WI38 (cell line): ENCODE results near the gene SLC6A9.

Source experiments
- H3K4me3 ChIP-seq: 2 replicates; pipeline ENCODE4 v1.5.1; 2011; ENCODE audit warnings: low read depth, mild to moderate bottlenecking, control low read depth, low read length
- CTCF ChIP-seq: IDR thresholded peaks from 2 replicates; pipeline ENCODE4 v1.5.1; 2012; ENCODE audit warnings: low read depth, mild to moderate bottlenecking, control low read depth, low read length

The SLC6A9 gene

DNA sequence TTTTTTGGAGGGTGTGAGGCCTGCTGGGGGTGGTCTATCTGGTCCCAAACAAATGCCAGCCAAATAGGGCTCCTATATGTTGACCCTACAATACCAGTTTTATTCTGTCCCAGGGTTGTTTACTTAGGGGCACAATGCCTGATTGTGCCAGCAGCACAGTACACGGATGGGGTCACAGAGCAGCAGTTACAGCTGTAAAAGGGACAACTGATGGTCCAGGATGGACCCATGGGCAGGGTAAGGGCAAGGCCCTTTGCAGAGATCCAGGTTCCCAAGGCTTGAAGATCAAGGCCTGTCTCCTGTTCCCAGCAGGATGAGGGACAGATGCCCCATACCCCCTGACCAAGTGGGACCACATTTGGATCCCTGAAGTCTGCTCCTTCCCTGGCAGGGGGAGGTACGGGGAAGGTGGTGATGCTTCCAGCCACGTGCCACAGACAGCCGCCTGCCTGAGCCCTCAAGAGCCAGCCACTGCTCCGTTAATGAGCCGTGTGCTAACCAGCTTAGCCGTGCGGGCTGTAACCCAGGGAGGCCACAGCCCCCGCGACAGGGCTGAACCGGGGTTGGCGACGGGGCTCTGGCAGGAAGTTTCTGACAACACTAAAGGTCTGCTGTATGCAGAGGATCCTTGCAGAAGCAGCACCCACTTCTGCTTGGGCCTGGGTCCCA is 18.2 kb downstream of the SLC6A9 start:
- no peak overlapping the region for H3K4me3 ChIP-seq
- TF ChIP-seq CTCF = no peak

- TF ChIP-seq CTCF = no peak
- H3K4me3 ChIP-seq = no peak overlapping the region
These were observed 18.9 kb downstream of the SLC6A9 start for GRCh38 chr1:44012404-44012803.

GRCh38 chr1:44010935-44011471 is 20.3 kb downstream of the SLC6A9 start:
- TF ChIP-seq CTCF = no peak
- H3K4me3 ChIP-seq = no peak overlapping the region

DNA sequence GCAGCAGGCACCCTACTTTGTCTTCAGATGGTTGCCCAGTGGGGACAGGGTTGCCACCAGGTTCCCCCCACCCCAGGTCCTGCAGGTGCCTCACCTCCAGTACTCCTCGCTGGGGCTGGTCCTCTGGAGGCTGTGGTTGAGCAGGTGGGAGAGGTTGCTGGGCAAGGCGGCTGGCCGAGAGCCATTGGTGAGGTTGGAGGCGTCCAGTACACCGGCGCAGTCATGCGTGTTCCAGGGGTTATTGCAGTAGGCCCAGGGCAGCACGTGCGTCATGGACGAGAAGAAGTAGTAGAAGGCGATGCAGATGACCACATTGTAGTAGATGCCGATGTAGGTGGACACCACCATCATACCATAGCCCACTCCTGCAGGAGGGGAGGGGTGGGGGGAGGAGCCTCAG is 23.0 kb downstream of the SLC6A9 start:
- no peak for TF ChIP-seq CTCF
- H3K4me3 ChIP-seq = no peak overlapping the region

DNA sequence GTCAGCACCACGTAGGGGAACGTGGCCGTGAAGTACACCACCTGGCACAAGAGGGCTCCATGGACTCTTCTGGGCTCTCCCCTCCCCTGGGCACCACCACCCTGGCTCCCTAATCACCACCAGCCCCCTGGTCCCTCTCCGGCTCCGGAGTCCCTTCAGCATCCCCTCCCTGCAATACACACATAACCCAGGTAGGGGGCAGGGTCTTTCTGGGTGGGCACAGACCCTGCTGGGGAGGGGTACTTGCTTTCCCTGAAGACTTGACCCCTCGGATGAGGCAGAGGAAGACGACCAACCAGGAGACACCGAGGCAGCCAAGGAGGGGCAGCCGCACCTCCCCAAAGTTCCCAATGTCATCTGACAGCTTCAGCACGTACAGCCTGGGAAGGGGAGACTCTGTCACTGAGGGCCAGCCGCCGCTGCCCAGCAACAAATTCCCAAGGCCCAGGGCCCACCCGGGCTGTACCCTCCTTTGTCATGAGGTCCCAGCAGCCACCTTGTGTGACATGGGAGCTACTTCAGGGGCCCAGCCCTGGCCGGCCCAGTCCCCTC is 28.6 kb downstream of the SLC6A9 start:
- no peak overlapping the region for H3K4me3 ChIP-seq
- peak; percentile 15; the same call in 1 of the 2 replicates for TF ChIP-seq CTCF

DNA sequence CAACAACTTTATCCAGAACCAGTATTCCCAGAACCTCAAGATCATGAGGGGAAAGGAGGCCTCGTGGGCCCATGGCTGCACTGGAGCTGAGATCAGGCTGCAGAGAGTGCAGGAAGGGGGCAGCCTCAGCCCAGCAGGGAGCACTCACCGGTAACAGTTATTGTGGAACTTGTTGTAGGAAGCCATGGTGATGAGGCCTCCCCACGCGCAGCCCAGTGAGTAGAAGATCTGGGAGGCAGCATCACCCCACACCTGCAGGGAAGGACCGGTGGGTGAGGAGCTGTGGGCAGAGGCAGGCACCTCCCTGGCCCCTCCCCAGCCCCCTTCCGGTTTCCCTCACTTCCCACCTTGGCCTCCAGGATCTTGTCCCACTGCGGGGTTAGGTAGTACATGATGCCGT is 29.1 kb downstream of the SLC6A9 start:
- no peak overlapping the region for H3K4me3 ChIP-seq
- no peak for TF ChIP-seq CTCF

GRCh38 chr1:44000122-44000665 is 31.1 kb downstream of the SLC6A9 start:
- H3K4me3 ChIP-seq = no peak overlapping the region
- TF ChIP-seq CTCF = no peak
